ENCODE measurements around the gene ZNF133. TPM values are rescaled to one million over a fixed set of nuclear protein-coding genes. Genes with fewer than 3 reads are reported as not detected.

Gene ZNF133
- total RNA-seq, 6 donors from 2014 or later = 9.2 to 30.4 (median 12.8) TPM

DNA sequence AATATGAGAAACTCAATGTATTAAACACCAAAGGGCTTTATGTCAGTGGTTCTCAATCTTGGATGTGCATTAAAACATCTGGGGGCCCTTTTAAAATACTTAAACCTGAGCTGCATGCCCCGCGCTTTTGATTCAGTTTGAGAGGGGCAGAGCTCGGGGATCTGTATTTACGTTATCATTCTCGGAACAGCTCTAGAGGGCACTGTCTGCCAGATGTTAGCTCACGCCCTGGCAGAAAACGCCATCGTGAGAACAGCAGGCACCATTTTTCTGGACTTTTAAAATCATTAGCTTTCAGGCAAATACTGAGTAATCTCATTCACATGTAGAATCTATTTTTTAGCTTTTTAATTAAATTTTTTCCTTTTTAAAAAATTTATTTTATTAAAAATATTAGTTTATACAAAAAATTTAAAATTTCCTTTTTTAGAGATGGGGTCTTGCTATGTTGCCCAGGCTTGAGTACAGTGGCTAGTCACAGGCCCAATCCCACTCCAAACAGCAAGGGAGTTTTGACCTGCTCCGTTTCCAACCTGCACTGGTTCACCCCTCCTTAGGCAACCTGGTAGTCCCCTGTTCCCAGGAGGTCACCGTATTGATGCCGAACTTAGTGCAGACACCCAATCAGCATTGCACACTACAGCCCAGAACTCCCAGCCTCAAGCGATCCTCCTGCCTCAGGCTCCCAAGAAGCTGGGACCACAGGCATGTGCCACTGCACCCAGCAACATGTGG lies 30.0 kb upstream of the ZNF133 start:
- H3K27me3 ChIP-seq = no peaks in the 10 kb centered on the region
- H3K4me1 ChIP-seq = peaks cover 0 to 4% (median 2%) of the 10 kb centered on the region in 4 donors
- ATAC-seq (ENCODE audit: low FRiP score in 2 of 2) (no peak), DNase-seq (no peak)
- H3K27ac ChIP-seq = no peak overlapping the region
- no peak for TF ChIP-seq POLR2AphosphoS5 (IDR thresholded peaks at IDR 0.05)
- TF ChIP-seq, protein P1, sequence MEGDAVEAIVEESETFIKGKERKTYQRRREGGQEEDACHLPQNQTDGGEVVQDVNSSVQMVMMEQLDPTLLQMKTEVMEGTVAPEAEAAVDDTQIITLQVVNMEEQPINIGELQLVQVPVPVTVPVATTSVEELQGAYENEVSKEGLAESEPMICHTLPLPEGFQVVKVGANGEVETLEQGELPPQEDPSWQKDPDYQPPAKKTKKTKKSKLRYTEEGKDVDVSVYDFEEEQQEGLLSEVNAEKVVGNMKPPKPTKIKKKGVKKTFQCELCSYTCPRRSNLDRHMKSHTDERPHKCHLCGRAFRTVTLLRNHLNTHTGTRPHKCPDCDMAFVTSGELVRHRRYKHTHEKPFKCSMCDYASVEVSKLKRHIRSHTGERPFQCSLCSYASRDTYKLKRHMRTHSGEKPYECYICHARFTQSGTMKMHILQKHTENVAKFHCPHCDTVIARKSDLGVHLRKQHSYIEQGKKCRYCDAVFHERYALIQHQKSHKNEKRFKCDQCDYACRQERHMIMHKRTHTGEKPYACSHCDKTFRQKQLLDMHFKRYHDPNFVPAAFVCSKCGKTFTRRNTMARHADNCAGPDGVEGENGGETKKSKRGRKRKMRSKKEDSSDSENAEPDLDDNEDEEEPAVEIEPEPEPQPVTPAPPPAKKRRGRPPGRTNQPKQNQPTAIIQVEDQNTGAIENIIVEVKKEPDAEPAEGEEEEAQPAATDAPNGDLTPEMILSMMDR (IDR thresholded peaks at IDR 0.05) = no peak
- no peak for TF ChIP-seq POLR2A (IDR thresholded peaks at IDR 0.05)
- no peak for TF ChIP-seq EP300 (IDR thresholded peaks at IDR 0.05)
- no peaks in the 10 kb centered on the region for H3K9me3 ChIP-seq
- 76 to 79% methylated on average over 12 of the region's 12 CpGs for WGBS, 2 donors
- no peak overlapping the region for H3K4me3 ChIP-seq
- no peaks in the 10 kb centered on the region for H3K36me3 ChIP-seq

DNA sequence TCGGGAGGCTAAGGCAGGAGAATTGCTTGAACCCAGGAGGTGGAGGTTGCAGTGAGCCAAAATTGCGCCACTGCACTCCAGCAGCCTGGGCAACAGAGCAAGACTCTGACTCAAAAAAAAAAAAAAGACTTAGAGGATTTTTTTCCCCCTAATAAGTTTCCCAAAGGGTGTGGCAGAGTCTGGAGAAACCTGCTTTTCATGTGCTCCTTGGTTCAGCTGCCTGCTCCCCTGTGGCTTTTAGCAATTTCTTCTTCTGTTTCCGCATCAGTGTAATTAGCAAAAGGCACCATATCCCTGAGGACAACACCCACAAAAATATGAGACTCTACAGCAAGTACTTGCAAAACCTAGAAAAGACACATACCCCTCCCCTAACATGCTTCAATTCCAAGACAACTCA lies 28.6 kb upstream of the ZNF133 start:
- H3K4me3 ChIP-seq = no peak overlapping the region
- H3K27ac ChIP-seq = no peak overlapping the region
- no peaks in the 10 kb centered on the region for H3K36me3 ChIP-seq
- ATAC-seq (ENCODE audit: low FRiP score in 2 of 2) (no peak), DNase-seq (no peak)
- H3K9me3 ChIP-seq = no peaks in the 10 kb centered on the region
- 90 to 97% methylated on average over 3 of the region's 3 CpGs for WGBS, 2 donors
- TF ChIP-seq POLR2AphosphoS5 (IDR thresholded peaks at IDR 0.05) (no peak), POLR2A (IDR thresholded peaks at IDR 0.05) (no peak), EP300 (IDR thresholded peaks at IDR 0.05) (no peak)
- TF ChIP-seq, protein P1 (IDR thresholded peaks at IDR 0.05) = no peak
- no peaks in the 10 kb centered on the region for H3K27me3 ChIP-seq
- H3K4me1 ChIP-seq = no peaks in the 10 kb centered on the region

DNA sequence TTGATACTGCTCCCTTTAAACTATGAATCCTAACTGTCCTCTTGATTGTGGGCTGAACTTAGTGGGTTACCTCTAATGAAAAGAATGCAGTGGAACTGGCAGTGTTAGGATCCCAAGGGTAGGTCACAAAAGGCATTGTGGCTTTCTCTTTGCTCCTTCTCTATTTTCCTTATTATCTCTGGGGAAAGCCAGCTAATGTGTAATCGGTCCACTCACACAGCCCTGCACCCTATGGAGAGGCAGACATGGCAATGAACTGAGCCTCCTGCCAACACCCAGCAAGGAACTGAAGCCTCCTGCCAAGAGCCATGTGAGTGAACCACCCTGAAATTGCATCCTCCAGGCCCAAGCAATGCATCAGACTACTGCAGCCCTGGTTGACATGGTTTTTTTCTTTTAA lies 24.6 kb upstream of the ZNF133 start:
- no peak overlapping the region for H3K27ac ChIP-seq
- H3K4me3 ChIP-seq = no peak overlapping the region
- no peak for DNase-seq
- 59 to 63% methylated on average over 1 of the region's 1 CpG for WGBS, 2 donors
- no peaks in the 10 kb centered on the region for H3K36me3 ChIP-seq
- peak; percentile 26 to 53 for ATAC-seq (ENCODE audit: low FRiP score in 2 of 2)
- no peaks in the 10 kb centered on the region for H3K9me3 ChIP-seq
- H3K4me1 ChIP-seq = no peaks in the 10 kb centered on the region
- no peaks in the 10 kb centered on the region for H3K27me3 ChIP-seq
- TF ChIP-seq POLR2A (IDR thresholded peaks at IDR 0.05) (no peak), EP300 (IDR thresholded peaks at IDR 0.05) (no peak)

DNA sequence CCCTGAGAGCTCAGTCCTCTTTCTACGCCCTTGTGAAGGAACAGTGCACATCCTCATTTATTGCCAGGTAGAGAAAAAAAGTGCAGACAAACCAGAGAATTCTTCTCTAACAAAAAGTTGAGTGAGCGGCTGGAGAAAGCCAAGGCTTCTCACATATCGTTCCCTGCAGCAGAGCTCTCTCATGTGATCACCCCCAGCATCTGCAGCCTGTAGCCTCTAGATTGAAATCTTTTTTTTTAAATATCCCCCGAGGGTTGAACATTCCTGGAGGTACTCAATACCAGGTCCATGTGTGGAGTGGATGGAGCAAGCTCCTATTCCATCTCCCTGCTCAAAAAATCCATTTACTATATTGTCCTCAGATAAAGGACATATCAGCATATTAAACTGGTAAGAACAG lies 22.9 kb upstream of the ZNF133 start:
- WGBS, 2 donors = 48% methylated on average over 4 of the region's 4 CpGs
- ATAC-seq (ENCODE audit: low FRiP score in 2 of 2) = no peak
- no peaks in the 10 kb centered on the region for H3K4me1 ChIP-seq

GRCh38 chr20:18266282-18266681 lies 22.0 kb upstream of the ZNF133 start:
- no peaks in the 10 kb centered on the region for H3K36me3 ChIP-seq
- no peaks in the 10 kb centered on the region for H3K27me3 ChIP-seq
- no peak overlapping the region for H3K4me3 ChIP-seq
- 89 to 90% methylated on average over 5 of the region's 5 CpGs for WGBS, 2 donors
- TF ChIP-seq POLR2AphosphoS5 (IDR thresholded peaks at IDR 0.05) (no peak), EP300 (IDR thresholded peaks at IDR 0.05) (no peak)
- TF ChIP-seq, protein P1 (IDR thresholded peaks at IDR 0.05) = no peak
- H3K9me3 ChIP-seq = no peaks in the 10 kb centered on the region
- DNase-seq = no peak
- ATAC-seq (ENCODE audit: low FRiP score in 2 of 2) = no peak
- H3K4me1 ChIP-seq = no peaks in the 10 kb centered on the region
- no peak overlapping the region for H3K27ac ChIP-seq

More for the DNA sequence above, 22.9 kb upstream of the ZNF133 start:
- Histone ChIP-seq H3K4me3 (no peak overlapping the region), H3K27me3 (no peaks in the 10 kb centered on the region), H3K27ac (no peak overlapping the region), H3K9me3 (no peaks in the 10 kb centered on the region), H3K36me3 (no peaks in the 10 kb centered on the region)
- no peak for TF ChIP-seq POLR2A (IDR thresholded peaks at IDR 0.05)
- no peak for TF ChIP-seq POLR2AphosphoS5 (IDR thresholded peaks at IDR 0.05)
- TF ChIP-seq, protein P1 (IDR thresholded peaks at IDR 0.05) = no peak
- TF ChIP-seq EP300 (IDR thresholded peaks at IDR 0.05) = no peak
- DNase-seq = no peak
